HG03520 (cell line): Measurements from ENCODE around the gene CHTOP.

ENCODE experiments used
- ATAC-seq: cut with Tn5 transposase; IDR thresholded peaks from one replicate; pipeline ENCODE4 v1.9.1; 2021; ENCODE audit warnings: mild to moderate bottlenecking, moderate library complexity; ENCODE audit not compliant: unreplicated experiment

Gene CHTOP

DNA sequence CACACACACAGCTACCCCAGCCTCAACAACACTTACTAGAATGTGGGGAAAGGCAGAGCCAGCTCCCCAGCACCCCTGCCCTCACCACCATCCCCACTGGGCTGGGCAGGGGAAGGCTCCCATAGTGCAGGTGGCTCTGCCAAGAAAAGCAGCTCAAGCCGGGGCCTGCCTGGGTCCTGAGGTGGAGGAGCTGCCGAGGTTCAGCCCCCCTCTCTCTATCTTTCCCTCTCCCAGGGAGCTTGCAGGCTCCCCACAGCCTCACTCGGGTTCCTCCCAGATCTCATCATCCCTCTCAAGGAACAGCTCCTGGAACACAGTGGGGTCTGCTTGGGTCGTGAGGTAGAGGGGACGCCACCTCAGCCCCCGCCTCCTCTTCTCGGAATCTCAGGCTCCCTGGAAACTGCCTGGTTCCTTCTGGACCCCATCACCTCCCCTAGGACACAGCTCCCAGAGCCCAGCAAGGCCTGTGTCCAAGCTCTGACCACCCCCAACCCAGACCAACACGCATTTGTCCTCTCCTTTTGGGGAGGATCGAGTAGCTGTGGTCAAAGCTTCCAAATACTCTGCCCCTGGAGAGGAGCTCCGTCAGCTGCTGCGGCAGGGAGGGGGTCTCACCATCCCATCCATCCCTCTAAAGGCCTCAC lies 21.6 kb upstream of the CHTOP start:
- ATAC-seq, result no peak

DNA sequence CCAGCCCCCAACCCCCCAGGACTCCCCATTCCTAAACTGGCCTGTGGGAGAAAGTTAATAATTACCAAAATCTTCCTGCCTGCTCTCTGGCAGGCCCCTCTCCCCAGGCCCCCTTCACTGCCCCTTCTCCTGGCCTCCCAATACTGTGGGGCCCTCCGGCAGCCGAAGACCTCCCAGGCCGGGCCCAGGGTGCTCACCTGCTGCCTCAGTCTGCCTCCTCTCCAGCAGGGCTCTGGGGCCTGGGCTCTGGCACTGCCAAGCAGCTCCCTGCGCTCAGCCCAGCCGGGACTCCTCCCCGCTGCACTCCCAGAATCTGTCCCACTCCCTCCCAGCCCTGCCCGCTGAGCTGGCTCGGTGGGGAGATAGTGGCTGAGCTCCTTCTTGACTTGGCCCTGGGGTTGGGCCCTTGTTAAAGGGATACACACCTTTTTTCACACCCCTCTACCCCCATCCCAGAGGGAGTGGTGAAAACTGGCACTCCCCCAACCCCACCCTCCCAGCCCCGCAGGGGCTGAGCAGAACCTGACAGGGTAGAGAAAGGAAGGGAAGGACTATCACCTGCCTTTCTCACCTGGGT lies 21.0 kb upstream of the CHTOP start, which contains the start of gene S100A16:
TSS of gene S100A16 (minus strand) at position 383 of the 577 bp plus-strand sequence. CDS start 4,986 bp downstream, outside the sequence.
- ATAC-seq, result no peak

DNA sequence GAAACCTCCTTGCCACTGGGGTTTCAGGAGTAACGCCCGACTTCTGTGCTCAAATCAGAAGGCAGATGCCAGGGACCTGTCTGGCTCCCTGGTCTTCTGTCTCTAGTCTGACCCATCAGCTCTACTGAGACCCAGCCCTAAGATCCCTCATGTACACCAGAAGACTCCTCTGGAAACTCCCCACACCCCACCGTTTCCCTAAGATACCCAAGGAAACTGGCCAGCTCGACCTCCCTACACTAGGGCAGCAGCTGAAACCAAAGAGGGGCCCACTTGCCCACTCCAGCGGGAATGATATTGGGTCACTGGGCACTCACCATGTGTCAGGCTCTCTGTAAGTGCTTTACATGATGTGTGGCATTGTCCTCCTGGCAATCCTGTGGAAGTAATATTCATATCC lies 20.5 kb upstream of the CHTOP start:
- ATAC-seq, result no peak

DNA sequence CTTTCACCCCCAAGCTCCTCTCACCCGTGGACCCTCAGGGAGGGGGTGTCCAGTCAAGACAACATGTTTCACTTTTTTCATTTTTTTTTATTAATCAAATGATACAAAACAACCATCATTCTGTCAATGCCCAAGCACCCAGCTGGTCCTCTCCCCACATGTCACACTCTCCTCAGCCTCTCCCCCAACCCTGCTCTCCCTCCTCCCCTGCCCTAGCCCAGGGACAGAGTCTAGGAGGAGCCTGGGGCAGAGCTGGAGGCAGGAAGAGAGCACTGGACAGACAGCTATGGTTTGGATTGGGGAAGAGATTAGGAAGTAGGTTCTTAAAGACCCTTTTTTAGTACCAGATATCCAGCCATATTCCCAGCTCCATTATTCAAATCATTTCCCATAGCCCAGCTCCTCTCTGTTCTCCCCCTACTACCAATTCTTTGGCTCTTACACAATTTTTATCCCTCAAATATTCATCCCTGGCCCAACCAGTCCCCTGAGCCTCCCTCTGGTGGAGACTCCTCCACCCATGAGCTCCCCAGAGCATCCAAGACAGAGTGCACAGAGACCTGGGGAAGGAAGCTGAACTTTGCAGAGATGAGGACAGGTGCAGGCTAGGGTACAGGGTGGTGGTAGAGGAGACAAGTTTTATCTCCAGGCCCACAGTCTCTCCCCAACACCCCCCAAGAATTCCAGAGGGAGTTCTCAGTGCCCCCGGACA lies 19.5 kb upstream of the CHTOP start:
- no peak for ATAC-seq

DNA sequence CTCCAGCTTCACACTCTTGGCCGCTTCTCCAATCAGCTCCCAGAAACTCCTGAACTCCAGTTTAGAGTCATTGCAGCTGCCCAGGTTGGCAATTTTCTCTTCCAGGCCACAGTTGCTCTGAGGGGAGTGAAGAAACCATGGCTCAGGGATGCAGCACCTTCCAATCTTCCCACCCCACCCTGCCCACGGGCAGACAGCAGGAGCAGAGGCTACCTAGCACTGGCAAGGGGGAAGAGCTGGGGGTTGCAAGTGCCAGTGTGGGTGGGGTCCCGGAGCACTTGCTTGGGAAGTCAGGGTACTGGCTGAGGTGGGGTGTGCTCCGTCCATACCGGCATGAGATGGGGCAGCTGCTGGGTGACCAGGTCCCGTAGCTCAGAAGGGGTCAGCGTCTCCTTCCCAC lies 19.0 kb upstream of the CHTOP start:
- ATAC-seq, result no peak

DNA sequence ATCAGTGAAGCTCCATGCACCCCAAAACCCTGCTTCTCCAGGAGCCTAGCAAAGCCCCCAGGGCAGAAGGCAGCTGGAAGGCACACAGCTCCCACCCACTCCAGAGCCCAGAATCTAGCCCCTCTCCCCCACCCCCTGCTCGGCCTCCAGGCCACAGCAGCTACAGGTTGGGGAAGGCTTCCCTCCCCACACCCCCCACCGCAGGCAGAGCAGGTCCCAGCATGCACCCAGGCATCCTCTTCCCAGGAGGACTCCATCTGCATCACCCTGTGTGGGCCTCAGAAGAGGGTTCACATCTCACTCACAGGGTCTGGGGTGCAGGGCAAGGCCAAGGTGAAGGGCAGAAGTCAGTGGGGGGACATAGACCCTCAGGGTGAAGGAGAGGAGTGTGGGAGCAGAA lies 18.5 kb upstream of the CHTOP start:
- no peak for ATAC-seq

DNA sequence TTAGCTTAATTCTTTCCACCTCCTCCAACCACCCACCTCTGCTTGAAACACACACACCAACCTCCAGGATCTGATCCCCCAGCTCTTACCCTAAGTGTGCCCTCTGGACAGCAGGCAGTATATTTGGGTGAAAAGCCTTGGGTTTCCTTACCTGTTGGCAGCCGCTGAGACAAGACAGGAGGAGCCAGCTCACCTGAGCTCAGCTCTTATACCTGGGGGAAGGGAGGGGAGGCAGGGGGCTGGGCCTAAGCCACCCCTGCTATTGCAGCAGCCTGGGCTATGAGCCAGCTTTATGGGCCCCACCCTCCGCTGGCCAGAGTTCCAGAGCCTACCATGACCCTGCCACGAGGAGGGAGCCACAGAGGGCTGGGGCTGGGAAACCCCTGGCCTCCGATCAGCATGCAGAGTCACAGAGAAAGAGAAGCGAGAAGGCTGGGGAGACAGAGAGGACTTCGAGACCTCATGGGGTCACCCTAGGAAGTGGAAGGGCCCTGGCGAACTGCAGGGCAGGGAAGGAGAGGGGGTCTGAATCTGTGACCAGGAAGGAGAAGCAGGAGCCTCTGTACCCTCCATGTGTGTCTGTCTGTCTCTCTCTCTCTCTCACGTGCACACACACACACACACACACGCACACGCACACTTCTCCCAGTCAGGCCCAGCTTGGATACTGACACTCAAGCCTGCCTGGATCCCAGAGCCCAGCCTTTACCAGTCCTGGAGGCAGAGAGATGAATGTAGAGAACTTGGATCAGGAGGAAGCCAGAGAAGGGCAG lies 17.5 kb upstream of the CHTOP start, which contains the start of gene S100A14:
TSS of gene S100A14 (minus strand) at position 182 of the 773 bp plus-strand sequence. CDS start 467 bp downstream, outside the sequence.
- no peak for ATAC-seq

DNA sequence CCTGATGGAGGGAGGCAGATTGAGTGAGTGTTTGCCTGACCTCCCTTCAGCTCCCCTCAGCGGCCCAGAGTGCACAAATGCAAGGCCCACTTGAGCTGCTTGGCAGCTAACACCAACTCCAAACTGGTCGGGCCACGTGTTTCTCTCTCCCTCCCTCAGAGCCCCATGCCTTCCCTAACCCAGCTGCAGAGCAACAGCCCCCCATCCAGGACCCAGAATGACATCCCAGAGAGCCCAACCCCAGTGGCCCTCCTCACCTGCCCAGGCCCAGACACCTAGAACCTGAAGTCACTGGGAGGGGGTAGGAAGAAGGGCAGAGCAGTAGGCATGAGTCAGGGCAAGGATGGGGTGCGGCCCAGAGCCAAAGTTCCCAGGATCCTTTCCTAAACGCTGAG lies 17.0 kb upstream of the CHTOP start:
- no peak for ATAC-seq

DNA sequence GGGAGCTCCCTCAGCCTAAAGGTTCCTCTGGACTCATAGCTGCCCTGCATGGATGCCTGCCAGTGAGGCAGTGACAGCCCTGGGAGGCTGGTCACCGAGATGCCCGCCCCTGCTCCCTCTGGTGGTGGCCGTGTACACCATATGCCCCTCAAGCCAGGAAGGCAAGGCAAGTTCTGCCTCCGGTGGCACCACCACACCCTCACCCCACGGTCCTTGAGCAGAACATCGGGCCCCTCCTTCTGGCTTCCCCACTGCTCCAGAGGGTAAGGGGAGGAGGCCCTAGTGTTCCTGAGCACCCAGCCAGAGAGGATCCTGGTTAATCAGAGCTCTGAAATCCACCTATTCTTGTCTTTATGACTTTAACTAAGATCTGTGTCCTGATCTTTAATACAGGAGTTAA lies 16.2 kb upstream of the CHTOP start:
- no peak for ATAC-seq

DNA sequence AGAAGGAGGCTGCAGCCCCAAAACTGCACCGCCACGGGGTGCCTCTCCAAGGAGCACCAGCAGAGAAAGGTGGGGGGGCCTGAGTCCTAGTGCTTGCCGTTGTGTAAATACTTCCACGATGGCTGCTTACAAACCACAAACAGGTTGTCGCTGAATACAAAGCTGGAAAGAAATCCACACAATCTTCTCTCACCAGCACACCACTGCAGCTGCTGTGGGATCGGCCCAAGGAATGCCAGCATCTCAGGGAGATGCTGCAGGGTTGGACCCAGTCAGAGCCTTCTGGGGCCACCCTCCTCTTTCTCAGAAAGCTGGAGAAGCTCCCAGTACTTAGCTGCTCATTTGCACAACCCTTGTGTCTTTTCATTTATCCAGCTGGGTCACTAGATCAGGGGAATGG lies 14.7 kb upstream of the CHTOP start:
- ATAC-seq, result no peak

DNA sequence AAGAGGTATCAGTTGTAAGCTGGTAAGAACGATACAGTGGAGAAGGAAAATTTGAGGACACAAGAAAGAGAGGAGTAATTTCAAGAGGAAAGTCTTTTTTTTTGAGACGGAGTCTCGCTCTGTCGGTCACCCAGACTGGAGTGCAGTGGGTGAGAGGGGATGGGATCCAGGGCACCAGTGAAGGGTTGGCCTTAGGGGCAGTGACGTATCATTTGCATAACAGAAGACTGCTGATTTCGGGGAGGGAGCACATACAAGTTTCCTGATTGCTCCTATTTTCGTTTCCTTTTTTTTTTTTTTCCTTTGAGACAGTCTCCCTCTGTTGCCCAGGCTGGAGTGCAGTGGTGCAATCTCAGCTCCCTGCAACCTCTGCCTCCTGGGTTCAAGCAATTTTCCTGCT lies 10.8 kb upstream of the CHTOP start:
- no peak for ATAC-seq

DNA sequence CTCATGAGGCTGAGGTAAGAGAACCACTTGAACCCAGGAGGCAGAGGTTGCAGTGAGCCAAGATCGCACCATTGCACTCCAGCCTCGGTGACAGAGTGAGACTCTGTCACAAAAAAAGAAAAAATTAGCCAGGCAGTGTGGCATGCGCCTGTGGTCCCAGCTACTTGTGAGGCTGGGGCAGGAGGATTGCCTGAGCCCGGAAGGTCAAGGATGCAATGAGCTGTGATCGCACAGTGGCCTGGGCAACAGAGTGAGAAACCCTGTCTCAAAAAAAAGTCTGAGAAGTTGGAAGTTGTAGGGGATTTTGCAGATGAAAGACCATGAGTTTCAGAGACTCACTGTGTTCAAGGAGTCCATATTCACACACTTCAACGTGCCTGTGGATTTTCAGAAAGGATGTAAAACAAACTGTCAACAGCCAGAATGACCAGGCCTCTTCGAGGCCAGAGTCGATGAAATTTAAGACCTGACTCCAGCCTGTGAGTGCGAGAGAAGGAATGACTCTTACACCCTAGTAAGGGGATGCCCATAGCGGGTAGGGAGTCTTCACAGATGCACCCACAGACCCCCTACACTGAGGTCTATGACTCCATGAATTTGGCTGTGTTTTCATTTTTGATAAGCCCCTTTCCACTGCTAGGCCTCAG lies 8.8 kb upstream of the CHTOP start:
- ATAC-seq, result no peak

DNA sequence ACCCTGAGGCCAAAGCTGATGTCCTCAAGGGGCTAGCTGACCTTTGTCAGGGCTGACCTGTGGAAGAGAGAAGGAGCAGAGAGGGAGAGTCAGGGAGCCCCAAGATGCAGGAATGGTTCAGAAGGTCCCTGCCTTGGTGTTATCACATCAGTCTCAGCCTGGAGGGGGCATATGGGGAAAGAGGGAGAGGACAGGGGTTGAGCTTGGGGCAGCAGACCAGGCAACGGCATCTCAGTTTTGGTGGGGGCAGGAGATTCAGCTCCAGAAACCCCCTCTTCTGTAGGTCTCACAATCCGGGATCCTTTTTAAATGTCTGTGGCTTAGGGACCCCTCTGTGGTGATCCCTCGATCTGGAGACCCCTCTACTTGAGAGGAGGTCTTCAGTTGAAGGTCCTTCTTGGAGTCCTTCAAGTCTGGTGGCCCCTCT lies 7.4 kb upstream of the CHTOP start:
- ATAC-seq, result no peak

DNA sequence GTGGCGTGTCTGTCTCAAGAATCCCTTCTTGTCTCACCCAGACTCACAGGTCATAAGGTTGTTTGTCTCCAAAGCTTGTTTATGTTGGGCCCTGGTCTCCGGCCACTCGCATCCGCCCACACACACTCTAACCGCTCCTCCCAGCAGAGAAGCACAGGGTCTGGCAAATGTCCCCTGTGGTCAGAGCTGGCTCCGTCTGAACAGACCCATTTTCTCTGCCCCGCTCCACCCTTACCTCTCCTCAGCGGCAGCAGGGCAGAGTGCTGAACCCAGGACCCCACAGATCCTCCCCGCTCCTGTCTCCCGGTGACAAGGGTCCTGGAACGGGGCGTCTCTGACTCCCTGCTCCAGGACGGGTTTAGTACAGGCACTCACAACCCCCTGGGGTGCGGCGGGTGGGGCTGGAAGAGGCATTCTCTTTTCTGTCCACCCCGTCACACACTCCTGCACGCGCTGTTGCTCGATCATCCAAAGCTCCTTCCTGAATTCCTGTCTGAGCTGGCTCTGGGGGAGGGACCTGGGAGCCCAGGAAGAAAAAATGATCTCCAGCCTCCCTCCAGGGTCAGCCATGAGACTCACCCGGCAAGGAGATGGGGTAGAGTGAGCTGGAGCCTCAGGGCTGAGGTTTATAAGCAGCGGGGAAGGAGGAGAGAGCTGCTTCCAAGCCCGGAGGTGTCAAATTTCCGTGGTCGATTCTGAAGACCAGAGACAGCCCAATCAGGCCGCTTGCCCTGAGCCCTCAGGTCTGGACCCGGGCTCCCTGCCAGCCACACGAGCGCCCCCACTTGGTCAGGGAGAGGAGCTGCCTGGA lies 6.8 kb upstream of the CHTOP start, which contains the start of gene S100A13:
TSS of gene S100A13 (minus strand) at position 602 of the 811 bp plus-strand sequence. CDS start 1,033 bp downstream, outside the sequence.
- no peak for ATAC-seq

DNA sequence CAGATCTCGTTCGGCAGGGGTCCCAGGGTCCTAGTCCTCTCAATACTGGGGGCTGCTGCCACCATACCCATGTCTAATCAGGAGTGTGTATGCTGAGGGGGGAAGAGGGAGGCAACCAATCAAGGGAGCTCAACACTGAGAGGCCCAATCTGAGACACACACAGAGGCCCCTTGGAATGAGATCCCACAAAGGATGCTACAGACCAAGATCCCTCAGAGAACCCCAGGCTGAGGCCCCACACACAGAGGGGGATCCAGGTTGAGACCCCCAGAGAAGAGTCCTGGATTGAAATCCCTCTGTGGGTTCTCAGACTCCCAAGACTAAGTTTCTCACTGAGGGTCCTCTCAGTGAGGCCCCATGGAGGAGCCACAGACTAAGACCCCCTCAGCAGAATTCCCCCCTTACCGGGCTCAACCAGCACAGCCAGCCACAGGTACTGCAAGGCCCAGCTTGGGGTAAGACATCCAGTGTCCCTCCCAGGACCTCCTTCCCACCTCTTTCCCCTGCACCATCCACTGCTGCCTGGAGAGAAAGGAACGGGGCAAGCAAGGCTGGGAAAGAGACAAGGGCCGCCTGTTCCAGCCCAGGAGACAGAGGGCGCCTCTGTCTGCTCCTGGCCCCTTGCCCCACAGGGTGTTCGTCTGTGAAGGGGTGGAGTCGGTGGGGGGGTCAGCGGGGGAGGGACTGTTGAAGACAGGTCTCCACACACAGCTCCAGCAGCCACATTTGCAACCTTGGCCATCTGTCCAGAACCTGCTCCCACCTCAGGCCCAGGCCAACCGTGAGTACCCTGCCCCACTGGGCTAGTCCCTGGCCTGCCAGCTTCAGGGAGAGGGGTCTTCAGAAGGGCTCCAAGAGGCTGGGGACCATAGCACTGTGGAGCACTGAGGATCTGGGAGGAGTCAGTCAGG lies 5.9 kb upstream of the CHTOP start, which contains the start of gene S100A1:
TSS of gene S100A1 (plus strand) at position 720 of the 912 bp plus-strand sequence. CDS start 2,088 bp downstream, outside the sequence.
- no peak for ATAC-seq

DNA sequence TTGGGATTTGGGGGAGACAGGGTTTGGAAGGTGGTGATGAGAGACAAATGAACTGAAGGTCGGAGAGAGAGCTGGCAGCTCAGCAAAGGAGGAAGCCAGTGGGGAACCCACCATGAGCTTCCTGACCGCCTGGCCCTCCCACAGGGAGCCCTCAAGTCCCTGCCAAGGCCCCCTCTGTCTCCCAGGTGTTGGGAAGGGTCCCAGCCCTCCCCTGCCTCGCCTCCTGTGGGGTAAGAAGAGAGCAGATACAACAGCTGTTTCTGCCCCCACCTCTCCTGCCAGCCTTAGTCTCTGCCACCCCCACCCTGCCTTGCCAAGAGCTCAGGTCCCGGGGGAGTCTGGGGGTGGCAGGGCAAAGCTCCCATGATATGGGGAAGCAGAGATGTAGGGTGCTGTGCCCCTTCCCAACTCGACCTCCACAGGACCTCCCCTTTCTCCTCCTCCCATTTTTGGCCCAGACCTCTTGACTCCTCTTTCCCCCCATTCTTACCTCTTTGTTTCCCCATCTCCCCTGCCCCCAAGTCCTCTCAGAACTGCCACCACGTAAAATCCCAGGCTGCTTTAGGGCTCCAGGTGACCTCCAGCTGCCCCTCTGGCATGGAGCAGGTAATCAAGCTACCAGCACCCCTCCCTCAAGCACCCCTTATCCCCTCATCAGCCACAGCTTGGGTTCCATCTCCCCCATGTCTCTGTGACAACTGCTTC lies 5.1 kb upstream of the CHTOP start:
- ATAC-seq, result no peak

DNA sequence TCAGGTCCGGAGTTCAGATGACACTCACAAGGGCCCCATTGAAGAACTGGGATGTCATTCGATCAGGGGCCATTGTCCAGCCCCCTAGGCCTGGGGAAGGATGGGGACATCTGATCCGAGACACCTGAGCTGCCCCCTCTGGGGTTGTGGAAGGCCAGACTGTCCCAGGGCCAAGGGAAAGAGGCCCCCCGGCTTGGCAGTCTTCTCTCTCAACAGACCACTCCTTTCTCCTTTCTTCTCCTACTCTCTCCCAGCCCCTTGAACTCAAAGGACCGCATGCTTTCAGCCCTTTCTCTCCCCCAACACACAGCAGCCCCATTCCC lies 4.6 kb upstream of the CHTOP start:
- no peak for ATAC-seq

DNA sequence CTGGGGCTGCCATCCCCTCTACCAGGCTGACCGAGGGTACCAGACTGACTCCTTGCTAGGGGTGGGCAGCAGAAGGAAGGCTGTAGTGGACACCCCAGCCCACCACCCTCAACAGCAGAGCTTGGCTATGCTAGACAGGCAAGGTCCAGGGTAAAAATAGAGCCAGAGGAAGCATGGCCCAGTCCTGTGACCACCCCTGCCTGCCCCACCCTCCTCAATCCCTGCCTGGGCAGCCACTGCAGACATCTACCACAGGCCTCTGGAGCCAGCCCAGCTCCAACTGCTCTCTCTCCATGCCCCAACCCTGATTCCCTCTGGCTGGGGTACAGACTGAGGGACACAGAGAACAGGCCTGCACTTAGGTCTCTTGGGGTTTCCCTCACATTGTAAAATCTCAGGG lies 3.9 kb upstream of the CHTOP start:
- no peak for ATAC-seq
